ENCODE data around the gene SNUPN. TPM values are rescaled to one million over a fixed set of nuclear protein-coding genes. Genes with fewer than 3 reads are reported as not detected.
"Not testable (repeated sequence)": the region's sequence is repeated elsewhere in the genome, so short reads cannot be mapped to it uniquely, and the experiment has no call there.

The SNUPN gene
- total RNA-seq, 2 experiments from 2014 or later, result 25.8 to 27.3 TPM

- Mint-ChIP-seq H3K4me3 (peak within 1 kb of the TSS; percentile 85), H3K9me3 (ENCODE audit: low read depth) (no peaks in the 10 kb centered on the region), H3K27me3 (no peaks in the 10 kb centered on the region), H3K27ac (peak within 1 kb of the TSS; percentile 91), H3K36me3 (peaks cover 5% of the 10 kb centered on the region), H3K4me1 (peaks cover 26% of the 10 kb centered on the region)
- peak; percentile 84 for DNase-seq
- peak; percentile 87 for ATAC-seq
- CTCF ChIA-PET, result interaction anchor here (0.7 to 2.8 kb wide), 14 partner anchors 10 to 211 kb away, joined by 3 to 37 read pairs (median 4); partner anchors contain the start of genes IMP3, MAN2C1 and SIN3A
Measured at GRCh38 chr15:75578948-75579920, 46.3 kb downstream of the SNUPN start, which contains the start of gene PTPN9. PTPN9 (minus strand) TSS chr15:75579315; CDS start chr15:75578776, 539 bp downstream.

GRCh38 chr15:75578173-75578947, 47.2 kb downstream of the SNUPN start:
- H3K27ac Mint-ChIP-seq, result peak overlapping the region; percentile 91
- H3K9me3 Mint-ChIP-seq (ENCODE audit: low read depth), result no peaks in the 10 kb centered on the region
- no peaks in the 10 kb centered on the region for H3K27me3 Mint-ChIP-seq
- CTCF ChIA-PET, result interaction anchor here (0.7 to 2.8 kb wide), 18 partner anchors 9 to 211 kb away, joined by 3 to 37 read pairs (median 4); partner anchors contain the start of genes IMP3, MAN2C1, SIN3A and SNUPN
- peak overlapping the region; percentile 85 for H3K4me3 Mint-ChIP-seq
- H3K4me1 Mint-ChIP-seq, result peaks cover 34% of the 10 kb centered on the region
- peaks cover 11% of the 10 kb centered on the region for H3K36me3 Mint-ChIP-seq
- DNase-seq (peak; percentile 52), ATAC-seq (peak; percentile 72)

GRCh38 chr15:75577401-75578172, 47.9 kb downstream of the SNUPN start:
- CTCF ChIA-PET, result interaction anchor here (0.8 to 2.8 kb wide), 7 partner anchors 17 to 210 kb away, joined by 3 to 37 read pairs (median 4); partner anchors contain the start of genes IMP3, MAN2C1 and SNUPN
- Mint-ChIP-seq H3K27ac (peak overlapping the region; percentile 91), H3K36me3 (peaks cover 14% of the 10 kb centered on the region), H3K9me3 (ENCODE audit: low read depth) (no peaks in the 10 kb centered on the region), H3K4me3 (peak overlapping the region; percentile 85), H3K4me1 (peaks cover 40% of the 10 kb centered on the region), H3K27me3 (no peaks in the 10 kb centered on the region)
- ATAC-seq (no peak), DNase-seq (no peak)

- ATAC-seq (no peak), DNase-seq (no peak)
- peaks cover 40% of the 10 kb centered on the region for H3K4me1 Mint-ChIP-seq
- no peak overlapping the region for H3K4me3 Mint-ChIP-seq
- peaks cover 22% of the 10 kb centered on the region for H3K36me3 Mint-ChIP-seq
- H3K9me3 Mint-ChIP-seq (ENCODE audit: low read depth), result no peaks in the 10 kb centered on the region
- H3K27me3 Mint-ChIP-seq, result no peaks in the 10 kb centered on the region
- CTCF ChIA-PET, result interaction anchor here (1.7 to 1.8 kb wide), 2 partner anchors 67 to 74 kb away, joined by 7 to 8 read pairs; partner anchors contain the start of genes IMP3 and SNX33
- H3K27ac Mint-ChIP-seq, result peak overlapping the region; percentile 8
Measured at GRCh38 chr15:75573648-75574384, 51.7 kb downstream of the SNUPN start.

GRCh38 chr15:75570126-75570845, 55.2 kb downstream of the SNUPN start:
- no peak overlapping the region for H3K27ac Mint-ChIP-seq
- H3K36me3 Mint-ChIP-seq, result peaks cover 20% of the 10 kb centered on the region

GRCh38 chr15:75565062-75565970, 60.2 kb downstream of the SNUPN start:
- Mint-ChIP-seq H3K27me3 (no peaks in the 10 kb centered on the region), H3K4me3 (no peak overlapping the region), H3K27ac (no peak overlapping the region), H3K9me3 (ENCODE audit: low read depth) (no peaks in the 10 kb centered on the region), H3K36me3 (peaks cover 17% of the 10 kb centered on the region), H3K4me1 (peaks cover 12% of the 10 kb centered on the region)
- CTCF ChIA-PET, result interaction anchor here (0.9 to 1.6 kb wide), 2 partner anchors 14 to 18 kb away, joined by 3 to 4 read pairs; partner anchors contain the start of gene PTPN9
- DNase-seq (no peak), ATAC-seq (no peak)

More at GRCh38 chr15:75570126-75570845, 55.2 kb downstream of the SNUPN start:
- Mint-ChIP-seq H3K9me3 (ENCODE audit: low read depth) (no peaks in the 10 kb centered on the region), H3K27me3 (no peaks in the 10 kb centered on the region), H3K4me1 (peaks cover 27% of the 10 kb centered on the region), H3K4me3 (no peak overlapping the region)
- CTCF ChIA-PET, result no interaction called here
- DNase-seq (no peak), ATAC-seq (no peak)

- Mint-ChIP-seq H3K4me1 (peaks cover 5% of the 10 kb centered on the region), H3K4me3 (no peak overlapping the region), H3K36me3 (peaks cover 12% of the 10 kb centered on the region), H3K27me3 (no peaks in the 10 kb centered on the region), H3K27ac (no peak overlapping the region), H3K9me3 (ENCODE audit: low read depth) (no peaks in the 10 kb centered on the region)
- DNase-seq (no peak), ATAC-seq (no peak)
- CTCF ChIA-PET, result interaction anchor here (0.6 to 1.2 kb wide), 2 partner anchors 110 to 337 kb away, joined by 3 read pairs; no protein-coding TSS in a partner anchor
Measured at GRCh38 chr15:75561888-75562287, 63.6 kb downstream of the SNUPN start.

- ATAC-seq; H3K4me1 Mint-ChIP-seq; CTCF ChIA-PET; H3K4me3 Mint-ChIP-seq; DNase-seq; H3K27ac Mint-ChIP-seq; H3K27me3 Mint-ChIP-seq; H3K9me3 Mint-ChIP-seq (ENCODE audit: low read depth): not testable (repeated sequence)
- peaks cover 12% of the 10 kb centered on the region for H3K36me3 Mint-ChIP-seq
Measured at GRCh38 chr15:75559360-75559759, 66.2 kb downstream of the SNUPN start.

GRCh38 chr15:75558955-75559354, 66.6 kb downstream of the SNUPN start:
- H3K4me1 Mint-ChIP-seq; ATAC-seq; H3K27ac Mint-ChIP-seq; H3K9me3 Mint-ChIP-seq (ENCODE audit: low read depth); H3K27me3 Mint-ChIP-seq; DNase-seq; H3K4me3 Mint-ChIP-seq; CTCF ChIA-PET: not testable (repeated sequence)
- H3K36me3 Mint-ChIP-seq, result peaks cover 12% of the 10 kb centered on the region

- Mint-ChIP-seq H3K27me3 (no peaks in the 10 kb centered on the region), H3K4me3 (no peak overlapping the region), H3K27ac (no peak overlapping the region), H3K4me1 (peaks cover 2% of the 10 kb centered on the region), H3K36me3 (peaks cover 11% of the 10 kb centered on the region), H3K9me3 (ENCODE audit: low read depth) (no peaks in the 10 kb centered on the region)
- DNase-seq (no peak), ATAC-seq (no peak)
- CTCF ChIA-PET, result interaction anchor here (0.8 kb wide), 1 partner anchor 43 kb away, joined by 3 read pairs; no protein-coding TSS in a partner anchor
Measured at GRCh38 chr15:75554717-75555116, 70.8 kb downstream of the SNUPN start.

- Mint-ChIP-seq H3K27me3 (no peaks in the 10 kb centered on the region), H3K27ac (no peak overlapping the region), H3K4me1 (peaks cover 2% of the 10 kb centered on the region), H3K36me3 (peaks cover 14% of the 10 kb centered on the region), H3K4me3 (no peak overlapping the region), H3K9me3 (ENCODE audit: low read depth) (no peaks in the 10 kb centered on the region)
- DNase-seq (no peak), ATAC-seq (no peak)
- CTCF ChIA-PET, result interaction anchor here (1.1 to 1.3 kb wide), 2 partner anchors 11 to 87 kb away, joined by 3 read pairs; no protein-coding TSS in a partner anchor
Measured at GRCh38 chr15:75553659-75554058, 71.9 kb downstream of the SNUPN start.

Measured in activated CD8-positive, alpha-beta memory T cell treated with anti-CD3 and anti-CD28 coated beads, Interleukin-2, amount 10 ng/mL, durations not matched to agents 7 days and 5 days (primary cell).